BJ (cell line): Measurements from ENCODE around the gene TMPRSS4. TPM values are rescaled to one million over a fixed set of nuclear protein-coding genes. Genes with fewer than 3 reads are reported as not detected.

Experiments used
- CTCF ChIA-PET: fragments of 350-600 bp; formaldehyde crosslinking; extraction: SDS; loops from one replicate; lab custom pipeline; 2021; ENCODE audit warnings: antibody characterized with exemption, inconsistent platforms; lab: Yijun Ruan, JAX
- POLR2A ChIA-PET: fragments of 300-600 bp; sonication (Branson Sonifier 250); formaldehyde crosslinking; extraction: SDS; loops from one replicate; lab custom pipeline; 2021; ENCODE audit warnings: antibody characterized with exemption; lab: Charles Lee
- DNase-seq: peaks from one replicate; pipeline ENCODE4 v3.0.0-alpha.2; 2011; ENCODE audit warnings: low read depth
- H3K27me3 ChIP-seq: 2 replicates; pipeline ENCODE4 v1.6.0; 2011; ENCODE audit warnings: low read length; ENCODE audit not compliant: control insufficient read depth, insufficient read depth
- H3K36me3 ChIP-seq: 2 replicates; pipeline ENCODE4 v1.5.1; 2011; ENCODE audit warnings: low read length; ENCODE audit not compliant: control insufficient read depth, insufficient read depth
- H3K4me3 ChIP-seq: 2 replicates; pipeline ENCODE4 v1.5.1; 2011; ENCODE audit warnings: low read depth, mild to moderate bottlenecking, control low read depth, low read length
- polyA plus RNA-seq: library from polyadenylated mRNA; depleted of rRNA; stranded (reverse); fragments of >200 nt; gene quantifications from 2 replicates; pipeline ENCODE4 v1.2.3, GENCODE V29; 2011
- TF ChIP-seq, protein P1 (sequence below): IDR thresholded peaks from 2 replicates; pipeline ENCODE4 v1.5.1; 2011; ENCODE audit warnings: low read depth, mild to moderate bottlenecking, control low read depth, inconsistent platforms, low read length, moderate library complexity; ENCODE audit not compliant: insufficient read depth

TMPRSS4 gene
- polyA plus RNA-seq, 1 experiment, result not detected

- ChIA-PET POLR2A (no interaction called here), CTCF (no interaction called here)
- no peak for DNase-seq
- H3K36me3 ChIP-seq, result no peaks in the 10 kb centered on the region
- 0 out of 2 replicates have a peak, but pooled peaks cover 2% of the 10 kb centered on the region for H3K27me3 ChIP-seq
- TF ChIP-seq, protein P1, sequence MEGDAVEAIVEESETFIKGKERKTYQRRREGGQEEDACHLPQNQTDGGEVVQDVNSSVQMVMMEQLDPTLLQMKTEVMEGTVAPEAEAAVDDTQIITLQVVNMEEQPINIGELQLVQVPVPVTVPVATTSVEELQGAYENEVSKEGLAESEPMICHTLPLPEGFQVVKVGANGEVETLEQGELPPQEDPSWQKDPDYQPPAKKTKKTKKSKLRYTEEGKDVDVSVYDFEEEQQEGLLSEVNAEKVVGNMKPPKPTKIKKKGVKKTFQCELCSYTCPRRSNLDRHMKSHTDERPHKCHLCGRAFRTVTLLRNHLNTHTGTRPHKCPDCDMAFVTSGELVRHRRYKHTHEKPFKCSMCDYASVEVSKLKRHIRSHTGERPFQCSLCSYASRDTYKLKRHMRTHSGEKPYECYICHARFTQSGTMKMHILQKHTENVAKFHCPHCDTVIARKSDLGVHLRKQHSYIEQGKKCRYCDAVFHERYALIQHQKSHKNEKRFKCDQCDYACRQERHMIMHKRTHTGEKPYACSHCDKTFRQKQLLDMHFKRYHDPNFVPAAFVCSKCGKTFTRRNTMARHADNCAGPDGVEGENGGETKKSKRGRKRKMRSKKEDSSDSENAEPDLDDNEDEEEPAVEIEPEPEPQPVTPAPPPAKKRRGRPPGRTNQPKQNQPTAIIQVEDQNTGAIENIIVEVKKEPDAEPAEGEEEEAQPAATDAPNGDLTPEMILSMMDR, result no peak
- H3K4me3 ChIP-seq, result no peak overlapping the region
Observed at GRCh38 chr11:118065384-118065783, 11.5 kb upstream of the TMPRSS4 start.

DNA sequence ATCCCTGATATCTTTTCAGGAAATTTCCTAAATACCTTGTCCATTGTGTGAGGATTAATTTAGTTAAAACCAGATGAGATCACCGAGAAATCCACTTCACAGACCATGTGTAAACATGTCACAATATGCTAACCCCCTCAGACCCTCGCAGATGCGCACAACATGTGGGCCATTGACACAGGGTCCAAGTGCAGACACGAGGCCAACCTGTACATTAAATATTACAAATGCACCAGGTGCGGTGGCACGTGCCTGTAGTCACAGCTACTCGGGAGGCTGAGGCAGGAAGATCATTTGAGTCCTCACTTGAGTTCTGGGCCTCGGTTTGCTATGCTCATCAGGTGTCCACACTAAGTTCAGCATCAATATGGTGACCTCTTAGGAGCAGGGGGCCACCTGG, 9.9 kb upstream of the TMPRSS4 start:
- TF ChIP-seq, protein P1, result no peak
- ChIA-PET POLR2A (no interaction called here), CTCF (no interaction called here)
- 0 out of 2 replicates have a peak, but pooled peaks cover 2% of the 10 kb centered on the region for H3K27me3 ChIP-seq
- no peak overlapping the region for H3K4me3 ChIP-seq
- H3K36me3 ChIP-seq, result no peaks in the 10 kb centered on the region
- no peak for DNase-seq

GRCh38 chr11:118068206-118068944, 8.5 kb upstream of the TMPRSS4 start:
- ChIA-PET POLR2A (no interaction called here), CTCF (interaction anchor here (1.3 kb wide), 1 partner anchor 15 kb away, joined by 6 read pairs; no protein-coding TSS in a partner anchor)
- H3K27me3 ChIP-seq, result 0 out of 2 replicates have a peak, but pooled peaks cover 2% of the 10 kb centered on the region
- H3K4me3 ChIP-seq, result no peak overlapping the region
- TF ChIP-seq, protein P1, result no peak
- DNase-seq, result no peak
- no peaks in the 10 kb centered on the region for H3K36me3 ChIP-seq

- CTCF ChIA-PET, result no interaction called here
- POLR2A ChIA-PET, result no interaction called here
Observed at GRCh38 chr11:118068945-118069612, 7.8 kb upstream of the TMPRSS4 start.

More at GRCh38 chr11:118068945-118069612, 7.8 kb upstream of the TMPRSS4 start:
- 0 out of 2 replicates have a peak, but pooled peaks cover 2% of the 10 kb centered on the region for H3K27me3 ChIP-seq
- TF ChIP-seq, protein P1, result no peak
- no peaks in the 10 kb centered on the region for H3K36me3 ChIP-seq
- no peak for DNase-seq
- no peak overlapping the region for H3K4me3 ChIP-seq
